BJ (cell line): Measurements from ENCODE around the gene SYMPK. TPM values are rescaled to one million over a fixed set of nuclear protein-coding genes. Genes with fewer than 3 reads are reported as not detected.

Experiments
- CTCF ChIA-PET: fragments of 350-600 bp; formaldehyde crosslinking; extraction: SDS; loops from one replicate; lab custom pipeline; 2021; ENCODE audit warnings: antibody characterized with exemption, inconsistent platforms; lab: Yijun Ruan, JAX
- POLR2A ChIA-PET: fragments of 300-600 bp; sonication (Branson Sonifier 250); formaldehyde crosslinking; extraction: SDS; loops from one replicate; lab custom pipeline; 2021; ENCODE audit warnings: antibody characterized with exemption; lab: Charles Lee
- DNase-seq: peaks from one replicate; pipeline ENCODE4 v3.0.0-alpha.2; 2011; ENCODE audit warnings: low read depth
- H3K27me3 ChIP-seq: 2 replicates; pipeline ENCODE4 v1.6.0; 2011; ENCODE audit warnings: low read length; ENCODE audit not compliant: control insufficient read depth, insufficient read depth
- H3K36me3 ChIP-seq: 2 replicates; pipeline ENCODE4 v1.5.1; 2011; ENCODE audit warnings: low read length; ENCODE audit not compliant: control insufficient read depth, insufficient read depth
- H3K4me3 ChIP-seq: 2 replicates; pipeline ENCODE4 v1.5.1; 2011; ENCODE audit warnings: low read depth, mild to moderate bottlenecking, control low read depth, low read length
- polyA plus RNA-seq: library from polyadenylated mRNA; depleted of rRNA; stranded (reverse); fragments of >200 nt; gene quantifications from 2 replicates; pipeline ENCODE4 v1.2.3, GENCODE V29; 2011
- TF ChIP-seq, protein P1 (sequence below): IDR thresholded peaks from 2 replicates; pipeline ENCODE4 v1.5.1; 2011; ENCODE audit warnings: low read depth, mild to moderate bottlenecking, control low read depth, inconsistent platforms, low read length, moderate library complexity; ENCODE audit not compliant: insufficient read depth

Gene SYMPK
- polyA plus RNA-seq, 1 experiment: 60.2 TPM

DNA sequence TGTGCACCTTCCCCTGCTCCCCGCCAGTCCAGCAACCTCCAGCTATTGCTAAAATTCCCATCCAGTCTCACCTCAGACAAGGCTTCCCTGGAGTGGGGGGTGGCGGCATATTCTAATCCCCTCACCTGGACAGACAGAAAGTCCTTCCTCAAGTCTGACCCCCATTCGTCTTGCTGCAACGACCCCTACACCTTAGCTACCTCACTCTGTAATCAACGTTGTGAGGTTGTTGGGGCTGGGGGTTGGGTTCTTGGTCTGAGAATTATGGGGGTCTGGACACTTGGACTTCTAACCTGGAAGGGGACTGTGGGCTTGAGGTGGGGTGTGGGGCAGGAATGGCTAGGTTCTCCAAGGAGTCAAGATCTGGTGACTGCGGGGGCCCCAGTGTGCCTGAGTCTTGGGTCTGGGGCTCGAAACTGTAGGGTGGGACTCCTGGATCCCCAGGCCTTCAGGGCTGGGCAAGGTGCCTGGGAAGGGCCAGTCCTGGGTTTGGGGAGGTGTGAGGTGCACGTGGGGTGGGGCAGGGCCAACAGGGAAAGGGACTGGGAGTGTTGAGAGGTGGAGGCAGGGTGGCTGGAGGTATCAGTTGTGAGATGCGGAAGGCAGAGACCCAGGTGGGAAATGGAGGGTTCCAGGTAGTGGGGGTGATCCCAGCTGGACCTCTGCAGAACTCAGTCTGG, 2.5 kb upstream of the SYMPK start:
- POLR2A ChIA-PET: no interaction called here
- CTCF ChIA-PET: interaction anchor here (0.9 to 5.2 kb wide), 3 partner anchors 16 to 212 kb away, joined by 3 to 49 read pairs (median 4); no protein-coding TSS in a partner anchor
- peaks cover 24% of the 10 kb centered on the region for H3K27me3 ChIP-seq
- no peak overlapping the region for H3K4me3 ChIP-seq
- no peak for DNase-seq
- TF ChIP-seq, protein P1, sequence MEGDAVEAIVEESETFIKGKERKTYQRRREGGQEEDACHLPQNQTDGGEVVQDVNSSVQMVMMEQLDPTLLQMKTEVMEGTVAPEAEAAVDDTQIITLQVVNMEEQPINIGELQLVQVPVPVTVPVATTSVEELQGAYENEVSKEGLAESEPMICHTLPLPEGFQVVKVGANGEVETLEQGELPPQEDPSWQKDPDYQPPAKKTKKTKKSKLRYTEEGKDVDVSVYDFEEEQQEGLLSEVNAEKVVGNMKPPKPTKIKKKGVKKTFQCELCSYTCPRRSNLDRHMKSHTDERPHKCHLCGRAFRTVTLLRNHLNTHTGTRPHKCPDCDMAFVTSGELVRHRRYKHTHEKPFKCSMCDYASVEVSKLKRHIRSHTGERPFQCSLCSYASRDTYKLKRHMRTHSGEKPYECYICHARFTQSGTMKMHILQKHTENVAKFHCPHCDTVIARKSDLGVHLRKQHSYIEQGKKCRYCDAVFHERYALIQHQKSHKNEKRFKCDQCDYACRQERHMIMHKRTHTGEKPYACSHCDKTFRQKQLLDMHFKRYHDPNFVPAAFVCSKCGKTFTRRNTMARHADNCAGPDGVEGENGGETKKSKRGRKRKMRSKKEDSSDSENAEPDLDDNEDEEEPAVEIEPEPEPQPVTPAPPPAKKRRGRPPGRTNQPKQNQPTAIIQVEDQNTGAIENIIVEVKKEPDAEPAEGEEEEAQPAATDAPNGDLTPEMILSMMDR: no peak
- H3K36me3 ChIP-seq: no peaks in the 10 kb centered on the region

DNA sequence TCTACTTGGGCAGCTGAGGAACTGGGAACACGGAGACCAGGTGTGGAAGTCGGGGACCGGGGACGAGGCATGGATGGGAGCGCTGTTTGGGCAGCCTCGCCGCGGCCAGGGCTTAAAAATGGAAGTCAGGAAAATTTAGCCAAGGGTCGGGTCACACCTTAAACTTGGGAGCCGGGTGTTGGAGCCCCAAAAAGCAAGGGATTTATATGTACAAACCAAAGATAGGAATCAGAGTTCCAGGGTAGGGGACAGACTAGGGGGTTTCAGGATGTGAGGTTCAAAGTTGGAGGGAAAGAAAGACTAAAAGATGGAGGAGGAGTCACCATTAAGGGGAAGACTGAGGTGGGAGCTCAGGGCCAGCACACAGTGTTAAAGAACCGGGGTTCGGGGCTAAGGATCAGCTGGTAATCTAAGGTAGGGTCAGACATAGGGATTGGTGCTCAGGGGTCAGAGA, 1.7 kb upstream of the SYMPK start:
- H3K36me3 ChIP-seq: no peaks in the 10 kb centered on the region; the same call in 1 of the 2 replicates
- DNase-seq: no peak
- ChIA-PET CTCF (interaction anchor here (0.6 to 5.2 kb wide), 6 partner anchors 17 to 213 kb away, joined by 3 to 49 read pairs (median 4); no protein-coding TSS in a partner anchor), POLR2A (no interaction called here)
- peaks cover 24% of the 10 kb centered on the region for H3K27me3 ChIP-seq
- TF ChIP-seq, protein P1: no peak
- H3K4me3 ChIP-seq: no peak overlapping the region

DNA sequence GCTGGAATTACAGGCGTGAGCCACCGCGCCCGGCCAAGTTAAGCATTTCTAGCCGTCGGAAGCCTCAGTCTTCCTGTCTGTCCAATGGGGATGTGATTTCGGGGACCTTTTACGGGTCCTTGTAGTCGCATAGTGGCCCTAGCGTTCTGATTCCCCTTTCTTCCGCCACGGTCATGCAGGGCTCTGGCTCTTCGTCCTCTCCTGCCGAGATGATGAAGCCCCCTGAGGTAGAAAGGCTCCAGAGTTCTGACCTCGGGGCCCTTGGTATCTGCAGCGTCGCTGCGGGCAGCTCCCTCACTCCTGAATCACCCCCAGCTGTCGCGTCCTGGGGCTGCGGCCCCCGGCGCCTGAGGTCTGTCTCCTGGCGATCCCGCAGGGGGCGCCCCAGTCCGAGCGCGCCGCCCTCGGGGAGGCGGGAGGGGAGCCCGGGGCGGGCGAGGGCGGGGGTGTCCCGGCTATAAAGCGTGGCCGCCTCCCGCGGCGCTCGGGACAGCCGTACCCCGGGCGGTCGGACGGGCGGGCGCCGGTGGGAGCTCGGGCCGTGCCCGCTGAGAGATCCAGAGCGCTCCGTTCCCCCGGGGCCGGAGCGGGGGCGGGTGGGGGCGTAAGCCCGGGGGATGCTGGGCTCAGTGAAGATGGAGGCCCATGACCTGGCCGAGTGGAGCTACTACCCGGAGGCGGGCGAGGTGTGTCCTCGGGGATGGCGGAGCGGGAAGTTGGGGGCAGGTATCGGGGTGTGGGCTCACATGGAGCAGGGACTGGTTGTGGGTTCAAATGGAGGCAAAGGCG, 1.1 kb upstream of the SYMPK start, which contains the start of gene FOXA3:
Gene FOXA3, plus strand, starts transcription at position 487 of the 789 bp plus-strand sequence. Its CDS starts 131 bp downstream, at position 618.
- TF ChIP-seq, protein P1: peak; percentile 48
- ChIA-PET CTCF (interaction anchor here (0.6 to 5.2 kb wide), 11 partner anchors 14 to 213 kb away, joined by 3 to 49 read pairs (median 3); partner anchors contain the start of gene IRF2BP1), POLR2A (interaction anchor here (0.9 kb wide), 1 partner anchor 22 kb away, joined by 3 read pairs; the partner anchor contains the start of gene IRF2BP1)
- peak within 1 kb of the TSS; percentile 31 for H3K4me3 ChIP-seq
- H3K27me3 ChIP-seq: peaks cover 24% of the 10 kb centered on the region
- no peak for DNase-seq
- no peaks in the 10 kb centered on the region; the same call in 1 of the 2 replicates for H3K36me3 ChIP-seq

DNA sequence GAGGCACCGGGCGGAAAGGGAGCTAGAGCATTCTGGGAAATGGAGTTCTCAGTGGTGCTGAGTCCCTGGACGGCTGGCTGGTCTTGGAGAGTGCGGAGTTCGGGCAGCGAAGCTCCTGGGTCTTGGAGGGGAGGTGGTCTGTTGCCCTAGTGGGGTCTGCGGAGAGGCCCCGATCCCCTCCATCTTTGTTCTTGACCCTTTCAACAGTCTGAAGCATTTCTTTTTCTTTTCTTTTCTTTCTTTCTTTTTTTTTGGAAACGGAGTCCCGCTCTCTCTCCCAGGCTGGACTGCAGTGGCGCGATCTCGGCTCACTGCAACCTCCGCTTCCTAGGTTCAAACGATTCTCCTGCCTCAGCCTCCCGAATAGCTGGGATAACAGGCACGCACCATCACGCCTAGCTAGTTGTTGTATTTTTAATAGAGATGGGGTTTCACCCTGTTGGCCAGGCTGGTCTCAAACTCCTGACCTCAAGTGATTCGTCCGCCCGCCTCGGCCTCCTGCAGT, 440 bp upstream of the SYMPK start:
- DNase-seq: no peak
- Histone ChIP-seq H3K4me3 (peak overlapping the region; percentile 31), H3K36me3 (no peaks in the 10 kb centered on the region; the same call in 1 of the 2 replicates), H3K27me3 (peaks cover 24% of the 10 kb centered on the region)
- ChIA-PET POLR2A (interaction anchor here (0.9 kb wide), 1 partner anchor 23 kb away, joined by 3 read pairs; the partner anchor contains the start of gene IRF2BP1), CTCF (interaction anchor here (1.0 to 5.2 kb wide), 7 partner anchors 13 to 153 kb away, joined by 3 to 49 read pairs (median 6); partner anchors contain the start of gene IRF2BP1)
- TF ChIP-seq, protein P1: no peak

DNA sequence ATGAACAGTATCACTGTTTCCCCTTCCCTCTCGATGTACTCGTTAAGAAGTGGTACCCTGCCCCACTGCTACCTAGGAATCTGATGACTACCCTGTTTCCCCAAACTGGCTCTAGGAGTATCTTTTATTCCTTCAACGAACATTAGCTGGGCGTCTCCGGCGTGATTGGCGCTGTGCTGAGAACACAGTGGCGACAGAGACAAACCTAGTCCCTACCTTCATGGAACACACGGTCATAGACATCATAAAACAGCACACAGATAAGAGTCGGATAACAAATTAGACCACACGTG, 730 bp downstream of the SYMPK start:
- ChIA-PET CTCF (interaction anchor here (1.5 kb wide), 1 partner anchor 46 kb away, joined by 7 read pairs; no protein-coding TSS in a partner anchor), POLR2A (no interaction called here)
- DNase-seq: no peak

More for the DNA sequence above, 730 bp downstream of the SYMPK start:
- Histone ChIP-seq H3K4me3 (peak overlapping the region; percentile 78), H3K36me3 (peaks cover 2% of the 10 kb centered on the region; the same call in 1 of the 2 replicates), H3K27me3 (peaks cover 24% of the 10 kb centered on the region)
- TF ChIP-seq, protein P1: no peak
